Left cardiac atrium (tissue), 4 donors: ENCODE results near the gene KIAA1614. TPM values are rescaled to one million over a fixed set of nuclear protein-coding genes. Genes with fewer than 3 reads are reported as not detected.

ENCODE experiments used
- ATAC-seq, 2 donors: fragments of 200-7000 bp; cut with Tn5 transposase; one replicate each; pipeline ENCODE4 v1.9.1; 2020; ENCODE audit warnings: mild to moderate bottlenecking in 2 of 2, moderate library complexity in 2 of 2
- DNase-seq: peaks from one replicate; pipeline ENCODE4 v3.0.0-alpha.2; 2020
- intact Hi-C, 2 donors: fragments of 100-400 bp; cut with DNase I; formaldehyde crosslinking; loops; one replicate each; pipeline versions ENCODE4 v1.14.1 to v1.15.1; 2022 to 2023
- total RNA-seq, 2 donors: library from RNA; stranded (reverse); fragmentation: NEBNext Ultra II Directional; extraction: Animal tissue kit (Norgen Biotek cat#: 25700); gene quantifications; one replicate each; pipeline ENCODE4 v1.2.1, GENCODE V29; 2021
- donor health status: DM: no; HTN: yes; CAD: no.
- donor health status: DM: no; HTN: yes; CAD: no; lungs with severe emphysema.
- donor health status: DM: yes; HTN: yes; CAD: no.
- donor health status: Dilated cardiomyopathy.

Gene KIAA1614
- total RNA-seq, 2 donors from 2014 or later: 8.2 to 9.3 TPM

GRCh38 chr1:180902541-180902940 is 10.2 kb upstream of the KIAA1614 start:
- DNase-seq (no peak), ATAC-seq (no peak)
- intact Hi-C loops: no loop called here

GRCh38 chr1:180905927-180906326 is 6.8 kb upstream of the KIAA1614 start:
- no peak for DNase-seq
- no peak for ATAC-seq
- intact Hi-C loops: no loop called here

GRCh38 chr1:180906511-180906910 is 6.2 kb upstream of the KIAA1614 start:
- DNase-seq (no peak), ATAC-seq (no peak)
- intact Hi-C loops: no loop called here

- no peak for ATAC-seq
- no peak for DNase-seq
- intact Hi-C loops: no loop called here
Measured at GRCh38 chr1:180907313-180908055, 5.2 kb upstream of the KIAA1614 start.

GRCh38 chr1:180908074-180908765 is 4.5 kb upstream of the KIAA1614 start:
- DNase-seq (no peak), ATAC-seq (no peak)
- intact Hi-C loops: no loop called here

GRCh38 chr1:180909005-180909414 is 3.7 kb upstream of the KIAA1614 start:
- DNase-seq (no peak), ATAC-seq (no peak)
- intact Hi-C loops: no loop called here

- intact Hi-C loops: no loop called here
- no peak for DNase-seq
- ATAC-seq: no peak
Measured at GRCh38 chr1:180909462-180909976, 3.2 kb upstream of the KIAA1614 start.

GRCh38 chr1:180911640-180912191 is 981 bp upstream of the KIAA1614 start:
- ATAC-seq (peak; percentile 7 to 31), DNase-seq (no peak)
- intact Hi-C loops: no loop called here

GRCh38 chr1:180912211-180912800 is 391 bp upstream of the KIAA1614 start:
- peak; percentile 42 to 60 for ATAC-seq
- no peak for DNase-seq
- intact Hi-C loops: no loop called here

- no peak for ATAC-seq
- intact Hi-C loops: no loop called here
- no peak for DNase-seq
Measured at GRCh38 chr1:180915426-180915965, 2.8 kb downstream of the KIAA1614 start.

GRCh38 chr1:180916012-180916770 is 3.5 kb downstream of the KIAA1614 start:
- intact Hi-C loops: no loop called here
- DNase-seq (no peak), ATAC-seq (no peak)

- ATAC-seq (no peak), DNase-seq (no peak)
- intact Hi-C loops: no loop called here
Measured at GRCh38 chr1:180916771-180917170, 4.1 kb downstream of the KIAA1614 start.

- no peak for DNase-seq
Measured at GRCh38 chr1:180917306-180918065, 4.8 kb downstream of the KIAA1614 start.

GRCh38 chr1:180918519-180918918 is 5.8 kb downstream of the KIAA1614 start:
- intact Hi-C loops: no loop called here
- peak; percentile 6 for DNase-seq

More at GRCh38 chr1:180917306-180918065, 4.8 kb downstream of the KIAA1614 start:
- no peak for ATAC-seq
- intact Hi-C loops: no loop called here

GRCh38 chr1:180919183-180919700 is 6.5 kb downstream of the KIAA1614 start:
- ATAC-seq: no peak
- intact Hi-C loops: no loop called here
- DNase-seq: peak; percentile 8

More at GRCh38 chr1:180918519-180918918, 5.8 kb downstream of the KIAA1614 start:
- ATAC-seq: no peak

- intact Hi-C loops: no loop called here
- no peak for ATAC-seq
- no peak for DNase-seq
Measured at GRCh38 chr1:180920193-180920592, 7.5 kb downstream of the KIAA1614 start.

GRCh38 chr1:180920702-180921101 is 8.0 kb downstream of the KIAA1614 start:
- DNase-seq (peak; percentile 5), ATAC-seq (no peak)
- intact Hi-C loops: no loop called here

GRCh38 chr1:180921386-180921785 is 8.7 kb downstream of the KIAA1614 start:
- peak; percentile 17 for DNase-seq
- intact Hi-C loops: no loop called here
- ATAC-seq: no peak
